K562 (cell line): ENCODE measurements around the gene HPCAL1. TPM values are rescaled to one million over a fixed set of nuclear protein-coding genes. Genes with fewer than 3 reads are reported as not detected.

Experiments
- CTCFL ChIP-seq: IDR thresholded peaks from 2 replicates; pipeline ENCODE4 v1.6.1; 2011; ENCODE audit warnings: borderline replicate concordance, low read depth, mild to moderate bottlenecking, moderate library complexity, low read length; ENCODE audit not compliant: insufficient read depth, poor library complexity, severe bottlenecking
- MAFG ChIP-seq: fragments of 450-650 bp; conservative IDR thresholded peaks from 2 replicates; pipeline ENCODE4 v1.6.1; 2016; ENCODE audit warnings: missing genetic modification characterization, missing compliant biosample characterization
- SIN3B ChIP-seq: fragments of 450-650 bp; IDR thresholded peaks from 2 replicates; pipeline ENCODE4 v1.6.1; 2017; ENCODE audit warnings: low read depth, mild to moderate bottlenecking, moderate library complexity
- TGIF2 ChIP-seq: sonication (generic); formaldehyde crosslinking; IDR thresholded peaks from 2 replicates; pipeline ENCODE4 v1.8.1; 2022; ENCODE audit warnings: mild to moderate bottlenecking, missing genetic modification reagents, moderate library complexity
- UBTF ChIP-seq, 2 experiments: IDR thresholded peaks; 2 replicates each; pipeline ENCODE4 v1.6.1; 2012; ENCODE audit warnings: improper control_type of control experiment in 2 of 2, low read depth in 2 of 2, low read length in 2 of 2, borderline replicate concordance in 1 of 2
- ZBTB40 ChIP-seq, 2 experiments: fragments of 450-650 bp in 1 of 2; sonication (generic) in 1 of 2; formaldehyde crosslinking in 1 of 2; IDR thresholded peaks; 2 replicates each; pipeline versions ENCODE4 v1.7.1 to v1.9.0; 2016 to 2022; ENCODE audit warnings: inconsistent platforms in 1 of 2, mild to moderate bottlenecking in 1 of 2, missing genetic modification reagents in 1 of 2
- ZBTB7A ChIP-seq: IDR thresholded peaks from 2 replicates; pipeline ENCODE4 v1.6.1; 2011; ENCODE audit warnings: low read depth, mild to moderate bottlenecking, low read length, moderate library complexity, borderline replicate concordance; ENCODE audit not compliant: control insufficient read depth
- ZKSCAN3 ChIP-seq: fragments of 250-450 bp; sonication (Bioruptor Pico); IDR thresholded peaks from 2 replicates; pipeline ENCODE4 v1.4.0; 2020
- ZNF384 ChIP-seq: IDR thresholded peaks from 2 replicates; pipeline ENCODE4 v1.6.1; 2012; ENCODE audit warnings: low read depth, low read length, improper control_type of control experiment
- polyA plus RNA-seq, 8 experiments: library from polyadenylated mRNA; depleted of rRNA in 4 of 8; stranded (reverse) in 5 of 8; unstranded in 3 of 8; fragments of >200 nt; fragmentation: Nextera tagmentation in 2 of 8; fragmentation: Illumina TruSeq in 1 of 8; extraction: Ambion mirVana in 2 of 8; extraction: Trizol in 1 of 8; gene quantifications; 2 replicates each; pipeline versions ENCODE4 v1.2.1 to v1.2.3, GENCODE V29; 2011 to 2014; ENCODE audit warnings: inconsistent platforms in 1 of 8, missing spikeins in 1 of 8
- total RNA-seq, 7 experiments: library from RNA; depleted of rRNA in 6 of 7; stranded (reverse); fragments of >200 nt in 6 of 7; fragmentation: Illumina TruSeq in 2 of 7; extraction: Trizol in 2 of 7; gene quantifications; 2 replicates each; pipeline versions ENCODE4 v1.2.1 to v1.2.3, GENCODE V29; 2011 to 2021; ENCODE audit warnings: low replicate concordance in 1 of 7
- TF ChIP-seq, protein P1 (sequence below): sonication (generic); formaldehyde crosslinking; IDR thresholded peaks from 2 replicates; pipeline ENCODE4 v1.8.0; 2022; ENCODE audit warnings: missing genetic modification reagents, mild to moderate bottlenecking, moderate library complexity, borderline replicate concordance

Gene HPCAL1
- total and polyA plus RNA-seq, 9 of the 15 experiments (the other 6 are each of a cell fraction or from before 2014, with no cell fraction given): 2.7 to 65.5 (median 23.9) TPM

GRCh38 chr2:10382354-10383061 is 79.8 kb downstream of the HPCAL1 start (continued):
- TF ChIP-seq CTCFL: no peak
- TF ChIP-seq ZBTB7A: no peak
- no peak for TF ChIP-seq TGIF2 (CRISPR knock-in tag)
- no peak for TF ChIP-seq SIN3B
- no peak for TF ChIP-seq MAFG
- TF ChIP-seq ZNF384: peak; percentile 74
- TF ChIP-seq, protein P1, sequence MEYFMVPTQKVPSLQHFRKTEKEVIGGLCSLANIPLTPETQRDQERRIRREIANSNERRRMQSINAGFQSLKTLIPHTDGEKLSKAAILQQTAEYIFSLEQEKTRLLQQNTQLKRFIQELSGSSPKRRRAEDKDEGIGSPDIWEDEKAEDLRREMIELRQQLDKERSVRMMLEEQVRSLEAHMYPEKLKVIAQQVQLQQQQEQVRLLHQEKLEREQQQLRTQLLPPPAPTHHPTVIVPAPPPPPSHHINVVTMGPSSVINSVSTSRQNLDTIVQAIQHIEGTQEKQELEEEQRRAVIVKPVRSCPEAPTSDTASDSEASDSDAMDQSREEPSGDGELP (CRISPR knock-in tag): no peak
- no peak for TF ChIP-seq UBTF (IDR thresholded peaks at IDR 0.05; ENCODE audit: borderline replicate concordance in 1 of 2, low read depth in 2 of 2, low read length in 2 of 2)
- TF ChIP-seq ZKSCAN3 (CRISPR knock-in tag): no peak
- peak; percentile 82 for TF ChIP-seq ZBTB40 (IDR thresholded peaks at IDR 0.05)
- TF ChIP-seq ZBTB40 (CRISPR knock-in tag; IDR thresholded peaks at IDR 0.05): peak; percentile 69
- TF ChIP-seq, all 486 proteins: peak for 2
